Measurements from ENCODE around the gene MAIP1. TPM values are rescaled to one million over a fixed set of nuclear protein-coding genes. Genes with fewer than 3 reads are reported as not detected.

Gene MAIP1
- total and polyA plus RNA-seq, 2 donors (not counting 3 experiments of a cell fraction or from before 2014, with no cell fraction given) = 12.0 to 17.7 TPM

DNA sequence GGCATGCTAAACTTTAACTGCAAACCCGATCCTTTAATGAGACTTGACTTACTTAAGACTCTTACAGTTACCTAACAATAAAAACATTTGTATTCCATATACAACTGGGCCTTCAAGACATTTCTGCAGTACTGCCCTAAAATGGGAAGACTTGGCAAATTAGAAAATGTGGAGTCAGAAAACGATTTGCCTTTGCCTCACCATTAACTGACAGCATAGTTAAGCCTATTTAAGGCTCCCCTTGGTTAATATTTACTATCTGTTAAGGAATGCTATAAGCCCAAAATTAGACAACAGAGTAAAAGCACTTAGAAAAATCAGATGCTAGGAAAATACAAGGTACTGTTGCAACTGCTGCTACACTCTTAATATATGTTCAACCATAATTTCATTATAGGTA is 18.8 kb upstream of the MAIP1 start:
- CTCF ChIA-PET = no interaction called here
- Histone ChIP-seq H3K79me2 (ENCODE audit: control insufficient read depth, insufficient read depth, low read length) (no peaks in the 10 kb centered on the region), H3K36me3 (ENCODE audit: control insufficient read depth in 2 of 2, extremely low read depth in 1 of 2, insufficient read depth in 2 of 2, low read length in 2 of 2) (peaks cover 5 to 18% of the 10 kb centered on the region in 2 experiments), H4K20me1 (replicated peaks; ENCODE audit: control insufficient read depth, extremely low read depth, insufficient read depth, low read length) (peaks cover 2% of the 10 kb centered on the region), H3K4me2 (ENCODE audit: insufficient read depth, low read length) (no peak overlapping the region), H3K9me1 (replicated peaks; ENCODE audit: control insufficient read depth, extremely low read depth, insufficient read depth, low read length) (no peaks in the 10 kb centered on the region), H3K9me3 (replicated peaks; ENCODE audit: control insufficient read depth, insufficient read depth, low read length) (no peaks in the 10 kb centered on the region), H3K4me3 (replicated peaks in 1 of 3; ENCODE audit: insufficient read depth in 1 of 3, low read depth in 1 of 3, low read length in 3 of 3) (no peak overlapping the region), H3K27me3 (ENCODE audit: control insufficient read depth in 2 of 2, insufficient read depth in 2 of 2, low read length in 2 of 2) (no peaks in the 10 kb centered on the region), H2AFZ (ENCODE audit: low read depth, low read length) (no peak overlapping the region), H3K27ac (ENCODE audit: insufficient read depth, low read depth, low read length) (no peak overlapping the region), H3K9ac (replicated peaks; ENCODE audit: extremely low read depth, insufficient read depth, low read length) (no peak overlapping the region), H3K4me1 (ENCODE audit: control insufficient read depth, extremely low read depth, insufficient read depth, low read length) (peaks cover 4% of the 10 kb centered on the region)
- no peak for TF ChIP-seq MYC (IDR thresholded peaks at IDR 0.05; ENCODE audit: low read depth, low read length)
- TF ChIP-seq POLR2AphosphoS5 (IDR thresholded peaks at IDR 0.05; ENCODE audit: insufficient read depth, low read depth, low read length) = no peak
- no peak for TF ChIP-seq JUN (IDR thresholded peaks at IDR 0.05; ENCODE audit: borderline replicate concordance, insufficient read depth, insufficient read length, low read depth)
- TF ChIP-seq, protein P1, sequence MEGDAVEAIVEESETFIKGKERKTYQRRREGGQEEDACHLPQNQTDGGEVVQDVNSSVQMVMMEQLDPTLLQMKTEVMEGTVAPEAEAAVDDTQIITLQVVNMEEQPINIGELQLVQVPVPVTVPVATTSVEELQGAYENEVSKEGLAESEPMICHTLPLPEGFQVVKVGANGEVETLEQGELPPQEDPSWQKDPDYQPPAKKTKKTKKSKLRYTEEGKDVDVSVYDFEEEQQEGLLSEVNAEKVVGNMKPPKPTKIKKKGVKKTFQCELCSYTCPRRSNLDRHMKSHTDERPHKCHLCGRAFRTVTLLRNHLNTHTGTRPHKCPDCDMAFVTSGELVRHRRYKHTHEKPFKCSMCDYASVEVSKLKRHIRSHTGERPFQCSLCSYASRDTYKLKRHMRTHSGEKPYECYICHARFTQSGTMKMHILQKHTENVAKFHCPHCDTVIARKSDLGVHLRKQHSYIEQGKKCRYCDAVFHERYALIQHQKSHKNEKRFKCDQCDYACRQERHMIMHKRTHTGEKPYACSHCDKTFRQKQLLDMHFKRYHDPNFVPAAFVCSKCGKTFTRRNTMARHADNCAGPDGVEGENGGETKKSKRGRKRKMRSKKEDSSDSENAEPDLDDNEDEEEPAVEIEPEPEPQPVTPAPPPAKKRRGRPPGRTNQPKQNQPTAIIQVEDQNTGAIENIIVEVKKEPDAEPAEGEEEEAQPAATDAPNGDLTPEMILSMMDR (IDR thresholded peaks at IDR 0.05; ENCODE audit: extremely low read depth in 1 of 2, insufficient read depth in 1 of 2, low read depth in 1 of 2, low read length in 2 of 2) = no peak
- no peak for TF ChIP-seq GATA2 (IDR thresholded peaks at IDR 0.05; ENCODE audit: insufficient read depth, insufficient read length, low read depth, low read length)
- TF ChIP-seq POLR2A (IDR thresholded peaks at IDR 0.05; ENCODE audit: low read depth, low read length) = no peak
- TF ChIP-seq FOS (IDR thresholded peaks at IDR 0.05; ENCODE audit: borderline replicate concordance, insufficient read depth, low read length) = no peak
- TF ChIP-seq, protein P2, sequence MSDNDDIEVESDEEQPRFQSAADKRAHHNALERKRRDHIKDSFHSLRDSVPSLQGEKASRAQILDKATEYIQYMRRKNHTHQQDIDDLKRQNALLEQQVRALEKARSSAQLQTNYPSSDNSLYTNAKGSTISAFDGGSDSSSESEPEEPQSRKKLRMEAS (IDR thresholded peaks at IDR 0.05; ENCODE audit: insufficient read depth, insufficient read length) = no peak
- DNase-seq (ENCODE audit: low read depth, low spot score) (no peak), FAIRE-seq (no peak)
- POLR2A ChIA-PET = no interaction called here
- intact Hi-C loops (cut with micrococcal nuclease) = no loop called here
- dilution Hi-C loops (cut with MboI; ENCODE audit: extremely low pct_ligation_motif_present, low sequenced_read_pairs) = no loop called here
- BruUV-seq (replicated peaks) = no TSS peak

All from endothelial cell of umbilical vein (primary cell).